ENCODE measurements around the gene ANKFN1.

Gene ANKFN1

GRCh38 chr17:56148333-56148732 is 4.9 kb upstream of the ANKFN1 start:
- DNase-seq (ENCODE audit: low read depth), result no peak

DNA sequence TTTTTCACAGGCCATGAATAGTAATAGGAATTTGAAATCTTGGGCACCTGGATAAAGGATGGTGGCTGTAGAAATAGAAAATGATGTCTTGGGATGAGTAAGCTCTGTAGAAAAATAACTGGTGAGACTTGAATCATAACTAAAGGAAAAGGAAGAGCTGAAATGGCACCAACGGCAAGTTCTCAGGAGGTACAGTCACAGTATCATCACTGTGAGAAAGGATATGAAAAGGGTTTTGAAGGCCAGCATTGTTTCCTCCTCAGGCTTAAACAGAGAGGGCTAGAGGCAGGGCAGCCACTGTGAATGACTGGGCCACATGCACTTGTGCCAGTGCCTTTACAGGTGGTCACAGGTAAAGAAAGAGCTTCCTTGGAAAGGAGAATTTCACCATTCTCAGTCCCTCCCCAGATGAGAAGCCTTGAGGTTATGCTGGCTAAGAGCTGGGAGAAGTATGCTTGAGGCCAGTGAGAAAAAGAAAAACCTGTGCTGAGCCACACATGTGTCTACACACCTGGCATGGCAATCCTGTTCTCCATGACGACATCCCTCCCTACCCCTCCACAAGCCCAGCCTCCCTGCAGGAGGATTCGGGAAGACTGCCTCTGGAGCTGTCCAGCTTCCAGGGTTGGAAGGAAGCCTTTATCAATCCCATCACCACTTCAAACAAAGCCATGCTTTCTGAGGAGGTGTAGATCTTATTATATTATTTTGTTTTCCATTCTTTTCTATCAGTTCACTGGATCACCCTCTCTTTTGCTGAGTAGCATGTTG is 3.8 kb upstream of the ANKFN1 start:
- DNase-seq (ENCODE audit: low read depth), result no peak

DNA sequence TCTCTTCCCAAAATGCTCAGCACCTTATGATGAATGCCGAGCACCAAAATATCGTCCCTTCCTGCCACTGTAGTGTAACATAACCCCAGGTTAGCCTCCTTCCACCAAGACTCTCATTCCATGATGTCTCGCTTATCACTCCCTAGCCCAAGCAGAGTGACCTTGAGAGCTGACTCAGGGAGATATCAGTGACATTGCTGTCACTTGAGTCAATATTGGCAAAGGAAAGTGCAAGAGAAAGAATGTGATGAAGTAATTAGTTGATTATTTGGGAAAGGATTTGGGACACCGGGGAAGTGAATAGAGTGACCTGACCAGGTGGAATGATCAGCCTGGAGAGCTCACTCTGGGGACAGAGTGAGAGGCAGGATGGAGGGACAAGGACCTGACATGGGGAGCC is 2.6 kb upstream of the ANKFN1 start:
- DNase-seq (ENCODE audit: low read depth), result no peak

DNA sequence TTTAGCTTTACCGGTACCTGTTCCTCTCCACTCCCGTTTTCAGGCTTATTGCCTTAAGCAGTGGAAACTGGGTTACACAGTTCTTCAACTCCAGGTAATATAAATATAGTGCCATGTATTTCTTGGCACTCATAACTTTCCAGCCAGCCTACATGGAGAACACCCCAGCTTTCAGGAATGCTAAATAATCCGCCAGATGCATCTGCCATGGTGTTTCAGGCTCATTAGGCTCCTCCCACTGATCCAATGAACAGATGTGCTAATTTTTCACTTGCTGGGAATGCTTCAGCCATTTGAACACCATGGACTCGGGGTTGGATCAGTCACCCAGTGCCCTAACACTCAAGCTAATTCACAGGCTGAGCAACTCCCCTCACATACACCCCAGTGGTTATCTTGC is 4.6 kb downstream of the ANKFN1 start:
- no peak for DNase-seq (ENCODE audit: low read depth)

DNA sequence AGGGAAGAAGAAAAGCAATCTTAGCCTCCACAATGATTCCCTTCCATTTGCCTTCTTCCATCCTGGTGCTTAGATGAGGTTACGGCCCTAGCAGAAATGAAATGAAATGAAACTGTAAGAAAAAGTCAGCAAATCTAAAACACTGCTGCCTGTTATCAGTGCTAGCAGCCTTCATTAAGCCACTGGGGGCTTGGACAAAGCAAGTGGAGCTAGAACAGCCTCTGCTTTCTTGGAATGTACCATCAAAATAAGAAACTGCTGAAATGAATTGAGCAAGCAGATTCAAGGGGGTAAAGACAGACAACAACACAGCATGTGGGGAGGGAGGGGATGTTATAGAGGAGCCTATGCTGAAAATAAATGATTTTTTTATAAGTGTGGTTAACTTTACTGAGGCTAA is 5.1 kb downstream of the ANKFN1 start:
- DNase-seq (ENCODE audit: low read depth), result no peak

GRCh38 chr17:56158915-56159825 is 5.9 kb downstream of the ANKFN1 start:
- no peak for DNase-seq (ENCODE audit: low read depth)

GRCh38 chr17:56159826-56160380 is 6.6 kb downstream of the ANKFN1 start:
- no peak for DNase-seq (ENCODE audit: low read depth)

- no peak for DNase-seq (ENCODE audit: low read depth)
Measured at GRCh38 chr17:56160422-56160821, 7.1 kb downstream of the ANKFN1 start.

DNA sequence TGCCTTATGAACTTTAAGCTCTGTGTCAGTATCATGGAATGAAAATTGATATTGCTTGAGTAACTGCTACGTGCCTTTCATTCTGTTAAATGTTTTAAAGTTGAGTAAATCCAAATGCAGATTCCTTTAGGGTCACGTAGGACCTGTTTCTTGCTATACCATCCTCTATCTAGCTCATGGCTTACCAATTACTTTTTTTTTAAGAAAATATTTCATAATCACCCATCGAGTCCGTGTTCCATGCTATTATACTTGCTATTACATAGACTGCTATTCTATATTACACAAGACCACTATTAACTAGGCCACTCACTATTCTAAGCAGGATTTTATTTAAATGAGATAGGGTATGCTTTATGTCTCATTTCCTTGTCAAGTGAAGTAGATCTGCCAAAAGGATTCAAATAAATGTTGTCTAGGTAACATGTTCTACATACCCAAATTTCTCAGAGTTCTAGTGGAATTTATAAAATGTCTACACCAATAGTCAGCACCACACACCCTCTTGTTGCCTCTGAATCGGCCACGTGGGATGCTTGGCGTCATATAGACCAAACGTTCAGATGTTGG is 11.9 kb downstream of the ANKFN1 start:
- no peak for DNase-seq (ENCODE audit: low read depth)

DNA sequence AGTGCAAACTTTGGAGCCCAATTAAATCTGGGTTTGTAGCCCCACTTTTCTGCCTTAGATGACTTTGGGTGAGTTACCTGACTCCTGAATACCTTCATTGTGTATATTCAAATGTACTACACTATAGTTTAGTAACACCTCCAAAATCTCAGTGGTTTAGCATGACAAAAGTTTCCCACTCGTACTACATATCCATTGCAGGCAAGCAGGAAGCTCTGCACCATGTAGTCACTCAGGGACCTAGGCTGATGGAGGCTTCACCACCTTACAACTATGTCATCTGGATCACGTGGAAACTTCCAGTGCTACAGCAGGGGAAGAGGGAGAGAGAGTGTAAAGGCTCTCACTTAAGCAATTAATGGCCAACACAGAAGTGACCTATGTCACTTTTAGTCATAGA is 14.2 kb downstream of the ANKFN1 start:
- no peak for DNase-seq (ENCODE audit: low read depth)

GRCh38 chr17:56169621-56170020 is 16.3 kb downstream of the ANKFN1 start:
- DNase-seq (ENCODE audit: low read depth), result no peak

GRCh38 chr17:56171186-56171959 is 18.1 kb downstream of the ANKFN1 start:
- DNase-seq (ENCODE audit: low read depth), result no peak

GRCh38 chr17:56172517-56172982 is 19.3 kb downstream of the ANKFN1 start:
- DNase-seq (ENCODE audit: low read depth), result no peak

DNA sequence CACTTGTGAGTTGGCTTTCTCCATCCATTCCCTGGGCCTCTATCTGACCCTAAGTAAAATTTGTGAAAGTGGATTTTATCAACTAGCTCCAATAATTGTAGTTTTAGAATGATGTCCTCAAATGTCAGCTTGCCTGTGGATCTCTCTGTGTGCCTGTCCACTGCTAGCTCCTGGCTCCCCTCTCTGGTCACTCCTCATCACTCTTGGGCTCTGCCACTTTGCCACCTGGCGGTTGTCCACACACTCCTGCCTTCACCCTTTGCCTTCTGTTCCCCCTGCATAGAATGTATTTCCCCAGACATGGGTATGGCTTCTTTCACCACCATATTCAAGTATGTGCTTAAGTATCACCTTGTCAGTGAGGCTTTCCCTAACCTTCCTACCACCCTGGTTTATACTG is 19.8 kb downstream of the ANKFN1 start:
- no peak for DNase-seq (ENCODE audit: low read depth)

DNA sequence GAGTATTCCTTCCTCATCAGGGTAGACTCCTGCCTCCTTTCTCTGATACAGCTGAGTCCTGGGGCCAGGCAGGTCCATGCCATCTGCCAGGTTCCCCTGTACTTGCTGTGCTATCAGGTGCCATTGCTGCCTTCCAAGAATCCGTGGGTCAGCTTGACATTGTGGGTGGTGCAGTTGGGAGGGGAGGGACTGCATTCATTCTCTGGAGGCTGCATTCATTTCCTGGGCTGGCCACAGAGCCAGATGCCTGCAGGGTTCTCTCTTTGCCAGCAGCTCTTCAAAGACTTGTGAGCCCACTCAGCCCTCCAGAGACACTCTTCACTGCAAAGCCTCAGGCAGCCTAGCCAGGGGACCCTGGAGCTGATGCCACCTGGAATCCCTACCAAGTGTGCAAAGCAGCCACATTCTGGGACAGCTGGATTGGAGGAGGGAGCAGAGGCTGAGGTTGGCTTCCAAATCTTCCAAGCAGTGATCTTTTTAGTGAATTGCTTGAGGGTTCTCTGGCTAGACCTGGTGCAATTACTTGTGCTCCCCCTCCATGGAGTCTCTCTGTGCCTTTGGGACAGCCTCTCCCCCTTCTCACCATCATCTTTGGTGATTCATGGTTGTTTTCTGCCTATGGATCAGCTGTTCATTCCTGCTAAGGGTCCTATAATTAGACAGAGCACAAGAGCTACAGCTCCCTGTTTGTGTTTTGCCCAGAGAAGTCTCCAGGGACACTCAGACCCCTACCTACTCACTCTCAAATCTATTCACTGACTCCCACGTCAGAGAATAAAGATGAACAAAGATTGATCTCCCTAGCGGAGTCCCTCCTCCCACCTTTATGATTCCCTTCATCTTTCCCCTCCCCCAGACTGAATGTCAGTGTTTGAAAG is 20.9 kb downstream of the ANKFN1 start:
- no peak for DNase-seq (ENCODE audit: low read depth)

GRCh38 chr17:56175299-56175955 is 22.2 kb downstream of the ANKFN1 start:
- DNase-seq (ENCODE audit: low read depth), result no peak

- no peak for DNase-seq (ENCODE audit: low read depth)
Measured at GRCh38 chr17:56176091-56176490, 22.8 kb downstream of the ANKFN1 start.

DNA sequence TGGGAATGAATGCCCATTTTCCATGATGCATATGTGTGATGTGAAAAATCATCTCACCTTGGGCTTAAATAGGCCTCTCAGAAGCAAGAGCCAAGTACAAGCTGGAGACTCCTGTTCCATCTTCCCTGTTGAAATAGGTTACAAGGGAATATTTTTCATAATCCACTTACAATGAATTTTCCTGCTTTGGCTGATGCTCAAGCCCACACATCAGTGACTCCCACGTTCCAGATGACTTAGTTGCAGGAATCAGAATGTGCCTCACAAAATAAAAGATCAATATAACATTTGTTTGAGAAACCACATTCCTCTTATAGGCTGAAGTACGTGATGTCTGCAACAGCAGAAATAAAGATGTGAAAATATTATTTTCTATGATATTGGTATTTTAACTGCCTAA is 24.1 kb downstream of the ANKFN1 start:
- no peak for DNase-seq (ENCODE audit: low read depth)

DNA sequence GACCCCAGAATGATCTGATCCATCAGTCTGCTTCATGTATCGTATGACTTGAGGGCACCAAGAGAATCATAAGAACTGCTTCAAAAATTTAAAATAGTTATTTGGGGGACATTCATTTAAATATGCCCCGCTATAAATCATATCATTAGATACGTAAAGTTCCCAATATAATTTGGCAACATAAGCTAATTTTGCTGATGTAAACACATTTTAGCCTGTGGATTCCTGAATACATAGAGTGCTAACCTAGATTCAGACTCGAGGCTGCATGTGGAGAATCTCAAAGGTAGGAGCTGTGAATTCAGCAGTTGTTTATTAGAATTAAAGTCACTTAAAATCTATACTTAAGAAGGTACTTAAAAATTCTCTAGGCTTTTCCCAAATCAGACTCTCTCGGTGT is 24.9 kb downstream of the ANKFN1 start:
- DNase-seq (ENCODE audit: low read depth), result no peak

- DNase-seq (ENCODE audit: low read depth), result no peak
Measured at GRCh38 chr17:56182081-56182480, 28.8 kb downstream of the ANKFN1 start.
